ENCODE data around the gene PIGR. TPM values are rescaled to one million over a fixed set of nuclear protein-coding genes. Genes with fewer than 3 reads are reported as not detected.

The PIGR gene
- total RNA-seq, 1 experiment from 2014 or later = not detected

DNA sequence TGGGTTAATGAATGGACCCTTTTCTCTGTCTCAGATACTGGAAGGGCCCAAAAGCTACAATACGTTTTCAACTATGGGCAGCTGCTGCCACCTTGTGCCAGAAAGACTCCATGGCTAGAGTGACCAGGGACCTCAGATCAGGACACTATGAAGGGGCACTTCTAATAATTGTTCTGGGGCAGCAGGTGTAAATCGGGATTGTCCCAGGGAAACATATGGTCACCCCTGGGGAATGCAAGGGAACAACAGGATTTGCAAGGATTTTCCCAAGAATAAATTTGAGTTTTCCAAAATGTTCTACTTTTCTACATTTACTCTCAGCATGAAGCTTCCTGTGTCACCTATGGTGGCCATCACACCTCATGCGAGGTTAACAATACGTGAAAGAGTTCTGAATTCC lies 36.0 kb upstream of the PIGR start:
- H3K27ac Mint-ChIP-seq = 0 out of 7 replicates have a peak overlapping the region, but pooled peaks of 1 of the 3 experiments have one; percentile 52
- Histone ChIP-seq H3T11ph (ENCODE audit: low read length) (no peak overlapping the region), H3K79me1 (ENCODE audit: insufficient read depth, low read depth, low read length, poor library complexity, severe bottlenecking) (no peaks in the 10 kb centered on the region), H4K5ac (ENCODE audit: insufficient read length, low read depth, low read length) (no peak overlapping the region), H3K9me3 (ENCODE audit: control insufficient read depth, low read depth, low read length) (no peaks in the 10 kb centered on the region), H3K23me2 (ENCODE audit: insufficient read length, low read depth, low read length, poor library complexity, severe bottlenecking) (no peaks in the 10 kb centered on the region), H2BK20ac (ENCODE audit: low read depth, low read length, poor library complexity, severe bottlenecking) (no peak overlapping the region), H3K4me2 (ENCODE audit: insufficient read depth, insufficient read length, low read length) (no peak overlapping the region), H3K9ac (ENCODE audit: extremely low read depth, insufficient read length, low read length) (no peak overlapping the region), H3K23ac (ENCODE audit: insufficient read length, low read depth, low read length) (no peak overlapping the region), H2BK5ac (ENCODE audit: insufficient read length, low read length) (no peak overlapping the region), H3K56ac (ENCODE audit: insufficient read length, low read depth, low read length) (no peak overlapping the region), H4K8ac (replicated peaks; ENCODE audit: insufficient read length, low read depth, low read length) (no peak overlapping the region), H2BK120ac (ENCODE audit: low read depth, low read length, poor library complexity, severe bottlenecking) (no peak overlapping the region), H3K4me1 (ENCODE audit: insufficient read depth, low read length) (peaks cover 7% of the 10 kb centered on the region; the same call in 1 of the 2 replicates), H2BK15ac (ENCODE audit: low read depth, low read length) (no peak overlapping the region), H2BK12ac (ENCODE audit: insufficient read length, low read depth, low read length) (no peak overlapping the region), H4K20me1 (ENCODE audit: control insufficient read depth, insufficient read depth, insufficient read length) (no peaks in the 10 kb centered on the region), H3K79me2 (ENCODE audit: insufficient read depth, low read length) (no peaks in the 10 kb centered on the region), H3K14ac (ENCODE audit: insufficient read depth, low read length) (no peak overlapping the region), H4K91ac (ENCODE audit: insufficient read length, low read depth, low read length) (no peak overlapping the region), H3K27ac (ENCODE audit: insufficient read length, low read depth, low read length) (no peak overlapping the region), H2AFZ (ENCODE audit: low read length) (no peak overlapping the region), H2AK5ac (ENCODE audit: insufficient read length, low read length) (no peak overlapping the region), H3K4ac (ENCODE audit: low read depth, low read length) (no peak overlapping the region), H3K27me3 (ENCODE audit: insufficient read depth, low read length) (no peaks in the 10 kb centered on the region; the same call in 1 of the 2 replicates), H3K18ac (ENCODE audit: insufficient read length, low read depth, low read length) (no peak overlapping the region)
- H3K9me3 Mint-ChIP-seq = 0 out of 5 replicates have a peak, but pooled peaks cover 0 to 2% of the 10 kb centered on the region in 2 experiments
- peaks cover 41 to 52% of the 10 kb centered on the region in 2 experiments for H3K4me1 Mint-ChIP-seq
- DNase-seq = peak; percentile 68
- H3K27me3 Mint-ChIP-seq (ENCODE audit: low read depth) = peaks cover 39% of the 10 kb centered on the region
- no peaks in the 10 kb centered on the region for H3K36me3 Mint-ChIP-seq (ENCODE audit: insufficient read depth in 1 of 3, low read depth in 3 of 3)
- no peak overlapping the region for H3K4me3 Mint-ChIP-seq
- TF ChIP-seq, protein P1, sequence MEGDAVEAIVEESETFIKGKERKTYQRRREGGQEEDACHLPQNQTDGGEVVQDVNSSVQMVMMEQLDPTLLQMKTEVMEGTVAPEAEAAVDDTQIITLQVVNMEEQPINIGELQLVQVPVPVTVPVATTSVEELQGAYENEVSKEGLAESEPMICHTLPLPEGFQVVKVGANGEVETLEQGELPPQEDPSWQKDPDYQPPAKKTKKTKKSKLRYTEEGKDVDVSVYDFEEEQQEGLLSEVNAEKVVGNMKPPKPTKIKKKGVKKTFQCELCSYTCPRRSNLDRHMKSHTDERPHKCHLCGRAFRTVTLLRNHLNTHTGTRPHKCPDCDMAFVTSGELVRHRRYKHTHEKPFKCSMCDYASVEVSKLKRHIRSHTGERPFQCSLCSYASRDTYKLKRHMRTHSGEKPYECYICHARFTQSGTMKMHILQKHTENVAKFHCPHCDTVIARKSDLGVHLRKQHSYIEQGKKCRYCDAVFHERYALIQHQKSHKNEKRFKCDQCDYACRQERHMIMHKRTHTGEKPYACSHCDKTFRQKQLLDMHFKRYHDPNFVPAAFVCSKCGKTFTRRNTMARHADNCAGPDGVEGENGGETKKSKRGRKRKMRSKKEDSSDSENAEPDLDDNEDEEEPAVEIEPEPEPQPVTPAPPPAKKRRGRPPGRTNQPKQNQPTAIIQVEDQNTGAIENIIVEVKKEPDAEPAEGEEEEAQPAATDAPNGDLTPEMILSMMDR (conservative IDR thresholded peaks at IDR 0.05) = peak; percentile 81
- WGBS (ENCODE audit: extremely low coverage, insufficient read length, low lambda C conversion rate) = no CpG with 5 or more reads among the region's 4 CpGs

Data from H9 (cell line).